Measurements from ENCODE around the gene MRPL58. TPM values are rescaled to one million over a fixed set of nuclear protein-coding genes. Genes with fewer than 3 reads are reported as not detected.

Gene MRPL58
- total and polyA plus RNA-seq, 10 of the 15 experiments (the other 5 are each of a cell fraction or from before 2014, with no cell fraction given), result 23.0 to 64.3 (median 51.9) TPM

DNA sequence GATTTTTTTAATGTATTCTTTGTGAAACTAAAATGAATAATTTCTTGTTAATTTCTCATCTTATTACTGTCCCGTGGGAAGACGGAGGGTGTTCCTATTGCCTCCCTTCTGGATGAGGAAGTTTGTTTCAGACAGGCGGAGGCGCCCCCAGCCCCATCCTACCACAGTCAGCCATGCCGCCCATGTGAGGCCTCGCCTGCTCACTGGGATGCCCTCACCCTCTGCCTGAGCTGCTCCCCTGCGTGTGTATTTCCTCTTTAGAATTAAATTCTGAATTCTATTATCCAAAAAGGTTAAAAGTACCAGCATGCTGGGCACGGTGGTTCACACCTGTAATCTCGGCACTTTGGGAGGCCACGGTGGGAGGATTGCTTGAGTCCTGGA, 48.6 kb downstream of the MRPL58 start:
- in situ Hi-C loops (cut with MboI) (no loop called here), intact Hi-C loops (cut with micrococcal nuclease; ENCODE audit: unreplicated experiment) (no loop called here)
- Histone ChIP-seq H3K27ac (ENCODE audit: control insufficient read depth, insufficient read depth) (no peak overlapping the region), H3K4me3 (no peak overlapping the region), H3K27me3 (replicated peaks in 1 of 2; ENCODE audit: control insufficient read depth in 2 of 2, insufficient read depth in 2 of 2, low read length in 1 of 2) (no peaks in the 10 kb centered on the region), H3K9ac (ENCODE audit: control insufficient read depth, insufficient read depth, low read length) (no peak overlapping the region), H3K9me3 (replicated peaks; ENCODE audit: control insufficient read depth, insufficient read depth, low read length) (no peaks in the 10 kb centered on the region), H3K4me1 (ENCODE audit: control insufficient read depth, insufficient read depth, low read length) (peaks cover 10% of the 10 kb centered on the region), H3K36me3 (ENCODE audit: control insufficient read depth in 2 of 2, insufficient read depth in 2 of 2, low read length in 1 of 2) (peaks cover 7 to 16% of the 10 kb centered on the region in 2 experiments; a peak in 3 of 4 replicates), H3K4me2 (ENCODE audit: control insufficient read depth, insufficient read depth) (no peak overlapping the region), H3K79me2 (ENCODE audit: control insufficient read depth, insufficient read depth, low read length) (no peaks in the 10 kb centered on the region), H4K20me1 (ENCODE audit: control insufficient read depth, insufficient read depth) (no peaks in the 10 kb centered on the region), H2AFZ (ENCODE audit: control insufficient read depth, low read depth, low read length) (no peak overlapping the region)
- no peak for FAIRE-seq
- WGBS (ENCODE audit: insufficient coverage, insufficient replicate concordance, low lambda C conversion rate, missing lambda C conversion rate), result 93% methylated on average over 10 of the region's 10 CpGs
- ChIA-PET POLR2A (interaction anchor here (1.3 to 1.4 kb wide), 2 partner anchors 13 to 48 kb away, joined by 3 read pairs; partner anchors contain the start of gene MRPL58), SMC1A (ENCODE audit: uncharacterized antibody, unreplicated experiment) (interaction anchor here (0.7 to 1.6 kb wide), 3 partner anchors 11 to 99 kb away, joined by 3 to 6 read pairs (median 3); no protein-coding TSS in a partner anchor), RAD21 (ENCODE audit: unreplicated experiment) (interaction anchor here (1.7 kb wide), 1 partner anchor 8 kb away, joined by 5 read pairs; no protein-coding TSS in a partner anchor), CTCF (interaction anchor here (0.9 to 3.8 kb wide), 10 partner anchors 10 to 146 kb away, joined by 3 to 37 read pairs (median 8); partner anchors contain the start of gene MRPL58)
- no peak for DNase-seq (ENCODE audit: low read depth, low spot score)
- TF ChIP-seq SUPT20H (IDR thresholded peaks at IDR 0.05; ENCODE audit: borderline replicate concordance, control insufficient read depth, low read depth, low read length) (no peak), CUX1 (IDR thresholded peaks at IDR 0.05; ENCODE audit: insufficient replicate concordance, low read depth, low read length) (no peak), ZNF24 (IDR thresholded peaks at IDR 0.05) (no peak)
- TF ChIP-seq, protein P1, sequence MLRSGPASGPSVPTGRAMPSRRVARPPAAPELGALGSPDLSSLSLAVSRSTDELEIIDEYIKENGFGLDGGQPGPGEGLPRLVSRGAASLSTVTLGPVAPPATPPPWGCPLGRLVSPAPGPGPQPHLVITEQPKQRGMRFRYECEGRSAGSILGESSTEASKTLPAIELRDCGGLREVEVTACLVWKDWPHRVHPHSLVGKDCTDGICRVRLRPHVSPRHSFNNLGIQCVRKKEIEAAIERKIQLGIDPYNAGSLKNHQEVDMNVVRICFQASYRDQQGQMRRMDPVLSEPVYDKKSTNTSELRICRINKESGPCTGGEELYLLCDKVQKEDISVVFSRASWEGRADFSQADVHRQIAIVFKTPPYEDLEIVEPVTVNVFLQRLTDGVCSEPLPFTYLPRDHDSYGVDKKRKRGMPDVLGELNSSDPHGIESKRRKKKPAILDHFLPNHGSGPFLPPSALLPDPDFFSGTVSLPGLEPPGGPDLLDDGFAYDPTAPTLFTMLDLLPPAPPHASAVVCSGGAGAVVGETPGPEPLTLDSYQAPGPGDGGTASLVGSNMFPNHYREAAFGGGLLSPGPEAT (IDR thresholded peaks at IDR 0.05; ENCODE audit: low read depth), result no peak
- TF ChIP-seq, protein P2, sequence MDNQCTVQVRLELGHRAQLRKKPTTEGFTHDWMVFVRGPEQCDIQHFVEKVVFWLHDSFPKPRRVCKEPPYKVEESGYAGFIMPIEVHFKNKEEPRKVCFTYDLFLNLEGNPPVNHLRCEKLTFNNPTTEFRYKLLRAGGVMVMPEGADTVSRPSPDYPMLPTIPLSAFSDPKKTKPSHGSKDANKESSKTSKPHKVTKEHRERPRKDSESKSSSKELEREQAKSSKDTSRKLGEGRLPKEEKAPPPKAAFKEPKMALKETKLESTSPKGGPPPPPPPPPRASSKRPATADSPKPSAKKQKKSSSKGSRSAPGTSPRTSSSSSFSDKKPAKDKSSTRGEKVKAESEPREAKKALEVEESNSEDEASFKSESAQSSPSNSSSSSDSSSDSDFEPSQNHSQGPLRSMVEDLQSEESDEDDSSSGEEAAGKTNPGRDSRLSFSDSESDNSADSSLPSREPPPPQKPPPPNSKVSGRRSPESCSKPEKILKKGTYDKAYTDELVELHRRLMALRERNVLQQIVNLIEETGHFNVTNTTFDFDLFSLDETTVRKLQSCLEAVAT (IDR thresholded peaks at IDR 0.05), result no peak
- TF ChIP-seq, protein P3, sequence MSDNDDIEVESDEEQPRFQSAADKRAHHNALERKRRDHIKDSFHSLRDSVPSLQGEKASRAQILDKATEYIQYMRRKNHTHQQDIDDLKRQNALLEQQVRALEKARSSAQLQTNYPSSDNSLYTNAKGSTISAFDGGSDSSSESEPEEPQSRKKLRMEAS (IDR thresholded peaks at IDR 0.05; ENCODE audit: low read depth, low read length), result no peak
- no peak for ATAC-seq
- BruUV-seq (replicated peaks), result no TSS peak

All from GM12878 (cell line).